Head of caudate nucleus (tissue), 42 donors: ENCODE data around the gene INTS4.
"Not testable (repeated sequence)": the region's sequence is repeated elsewhere in the genome, so short reads cannot be mapped to it uniquely, and the experiment has no call there.

ENCODE experiments used
- DNase-seq, 42 donors: peaks; one replicate each; pipeline versions ENCODE4 v3.0.0 to v3.0.0-alpha.2; 2020 to 2021; ENCODE audit warnings: mixed read lengths in 7 of 42
- intact Hi-C: fragments of 100-400 bp; cut with DNase I; formaldehyde crosslinking; loops from one replicate; pipeline ENCODE4 v1.15.0; 2022

INTS4 gene

DNA sequence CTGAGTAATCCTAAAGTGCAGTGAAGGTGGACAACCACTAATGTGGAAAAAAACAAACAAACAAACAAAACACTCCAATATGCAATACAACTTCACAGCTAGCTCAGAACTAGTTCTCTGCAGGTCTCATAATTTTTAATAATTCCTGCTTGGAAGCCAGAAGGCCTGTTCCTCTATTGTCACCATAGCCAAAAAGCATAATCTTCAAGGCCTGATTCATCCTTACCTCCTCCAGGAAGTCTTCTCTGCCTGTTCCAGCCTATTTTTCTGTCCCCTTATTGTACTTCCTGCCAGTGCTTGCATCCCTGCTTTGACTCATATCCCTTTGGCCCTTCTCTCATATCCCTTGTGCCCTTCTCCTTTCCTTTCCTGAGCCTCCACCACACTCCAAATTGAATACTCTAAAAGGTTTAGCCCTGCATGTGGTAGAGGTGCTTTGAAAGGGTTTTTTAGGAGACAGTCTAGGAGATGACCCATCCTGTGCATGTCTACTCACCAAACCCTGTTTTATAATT lies 104.3 kb downstream of the INTS4 start:
- intact Hi-C loops, DNase-seq: not testable (repeated sequence)

DNA sequence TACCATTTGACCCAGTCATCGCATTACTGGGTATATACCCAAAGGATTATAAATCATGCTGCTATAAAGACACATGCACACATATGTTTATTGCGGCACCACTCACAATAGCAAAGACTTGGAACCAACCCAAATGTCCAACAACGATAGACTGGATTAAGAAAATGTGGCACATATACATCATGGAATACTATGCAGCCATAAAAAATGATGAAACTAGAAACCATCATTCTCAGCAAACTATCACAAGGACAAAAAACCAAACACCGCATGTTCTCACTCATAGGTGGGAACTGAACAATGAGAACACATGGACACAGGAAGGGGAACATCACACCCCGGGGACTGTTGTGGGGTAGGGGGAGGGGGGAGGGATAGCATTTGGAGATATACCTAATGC lies 105.4 kb downstream of the INTS4 start:
- DNase-seq, intact Hi-C loops: not testable (repeated sequence)

DNA sequence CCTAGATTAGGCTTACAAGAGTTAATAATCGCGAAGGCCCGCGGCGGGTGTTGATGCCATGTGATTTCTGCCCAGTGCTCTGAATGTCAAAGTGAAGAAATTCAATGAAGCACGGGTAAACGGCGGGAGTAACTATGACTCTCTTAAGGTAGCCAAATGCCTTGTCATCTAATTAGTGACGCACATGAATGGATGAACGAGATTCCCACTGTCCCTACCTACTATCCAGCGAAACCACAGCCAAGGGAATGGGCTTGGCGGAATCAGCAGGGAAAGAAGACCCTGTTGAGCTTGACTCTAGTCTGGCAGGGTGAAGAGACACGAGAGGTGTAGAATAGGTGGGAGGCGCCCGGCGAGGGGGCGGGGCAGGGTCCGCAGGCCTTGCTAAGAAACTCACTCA lies 108.1 kb downstream of the INTS4 start:
- DNase-seq: no peak
- intact Hi-C loops: no loop called here

DNA sequence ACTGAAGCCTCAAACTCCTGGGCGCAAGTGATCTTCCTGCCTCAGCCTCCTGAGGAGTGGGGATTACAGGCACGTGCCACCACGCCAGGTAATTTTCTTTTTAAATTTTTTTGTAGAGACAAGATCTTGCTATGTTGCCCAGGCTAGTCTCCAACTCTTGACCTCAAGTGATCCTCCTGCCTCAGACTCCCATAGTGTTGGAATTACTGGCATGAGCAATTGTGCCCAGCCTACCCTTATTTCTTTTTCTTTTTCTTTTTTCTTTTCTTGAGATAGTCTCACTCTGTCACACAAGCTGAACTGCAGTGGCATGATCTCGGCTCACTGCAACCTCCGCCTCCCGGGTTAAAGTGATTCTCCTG lies 109.7 kb downstream of the INTS4 start:
- intact Hi-C loops: no loop called here

DNA sequence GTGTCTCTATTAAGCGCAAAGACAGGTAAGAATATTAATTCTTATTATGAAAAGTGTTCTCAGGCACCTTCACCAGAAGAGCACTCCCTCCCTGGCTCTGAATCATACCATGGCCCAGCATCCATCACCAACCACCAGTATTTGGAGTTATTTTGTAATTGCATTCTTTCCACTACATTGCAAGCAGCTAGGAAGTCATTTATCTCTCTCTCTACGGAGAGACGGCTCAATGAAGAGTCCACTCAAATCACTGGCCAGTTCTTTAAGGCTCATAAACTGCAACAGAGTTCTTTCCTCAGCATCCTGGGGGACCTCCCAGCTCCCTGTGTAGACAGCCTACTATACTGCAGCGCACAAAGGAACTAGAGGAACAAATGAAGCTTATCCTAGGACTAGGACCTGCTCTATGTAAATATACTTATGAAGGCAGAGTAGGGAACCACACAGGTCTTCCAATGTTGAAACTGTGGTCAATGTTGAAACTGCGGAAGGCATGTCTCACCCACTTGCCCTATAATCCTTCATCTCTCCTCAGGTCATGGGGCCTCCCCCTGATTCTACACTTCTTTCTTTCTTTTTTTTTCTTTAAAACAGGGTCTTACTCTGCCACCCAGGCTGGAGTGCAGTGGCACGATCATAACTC lies 110.2 kb downstream of the INTS4 start:
- DNase-seq: no peak
- intact Hi-C loops: no loop called here

More for the DNA sequence above, 109.7 kb downstream of the INTS4 start:
- DNase-seq: no peak

DNA sequence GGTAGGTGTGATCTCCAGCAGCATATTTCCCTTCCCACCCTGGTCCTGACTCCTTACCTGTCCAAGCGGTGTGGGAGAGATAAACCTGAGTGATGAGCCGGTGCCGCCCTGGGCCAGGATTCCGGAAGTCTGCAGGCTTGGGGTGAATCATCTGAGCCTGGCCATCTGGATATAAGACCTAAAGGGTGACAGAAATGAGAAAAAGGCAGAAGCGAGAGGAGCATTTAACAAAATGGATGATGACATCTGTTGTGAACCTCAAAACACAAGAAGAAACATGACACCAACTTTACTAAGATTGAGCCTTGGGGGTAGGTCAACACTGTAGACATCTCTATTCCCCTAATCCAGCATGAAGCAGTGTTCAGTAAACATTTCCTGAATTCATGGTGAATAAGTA lies 110.7 kb downstream of the INTS4 start:
- intact Hi-C loops: no loop called here

DNA sequence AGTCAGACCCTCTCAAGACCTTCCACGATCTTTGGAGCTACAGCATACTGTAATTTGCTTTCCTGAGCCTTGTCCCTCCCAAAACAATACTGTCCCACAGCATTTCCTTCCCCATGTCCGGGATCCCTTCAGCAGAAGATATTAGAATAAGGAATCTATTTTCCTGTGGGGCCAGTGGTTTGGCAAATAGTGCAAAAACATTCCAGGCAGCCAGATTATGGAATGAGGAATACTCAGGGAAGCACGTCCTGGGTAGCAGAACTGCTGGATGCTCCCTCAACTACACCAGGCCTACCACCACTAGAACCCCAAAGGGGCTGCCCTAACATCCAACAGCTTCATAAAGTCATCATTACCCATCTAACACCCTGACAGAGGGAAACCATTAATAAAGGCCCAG lies 112.1 kb downstream of the INTS4 start:
- intact Hi-C loops: no loop called here
- no peak for DNase-seq

More for the DNA sequence above, 110.7 kb downstream of the INTS4 start:
- no peak for DNase-seq

DNA sequence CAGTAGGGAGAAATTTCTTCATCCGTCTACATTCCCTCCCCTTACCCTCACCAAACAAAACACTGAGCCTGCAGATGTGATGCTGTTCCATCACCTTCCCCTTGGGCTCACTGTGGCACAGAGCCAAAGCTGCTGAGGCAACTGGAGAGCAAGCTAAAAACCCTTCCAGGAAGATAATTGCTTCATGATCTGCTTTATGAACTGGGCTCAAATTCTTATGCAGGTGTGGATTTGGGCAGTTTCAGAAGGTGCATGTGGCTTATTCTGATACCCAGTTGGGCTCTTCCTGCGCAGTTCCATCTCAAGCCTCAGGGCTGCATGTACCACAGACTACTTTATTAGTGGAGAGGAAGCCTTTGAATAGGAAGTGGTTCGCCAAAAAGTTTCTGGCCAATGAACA lies 115.2 kb downstream of the INTS4 start:
- intact Hi-C loops: no loop called here
- DNase-seq: peak in 3 of 42 donors; percentile 5 to 18 (median 10)

DNA sequence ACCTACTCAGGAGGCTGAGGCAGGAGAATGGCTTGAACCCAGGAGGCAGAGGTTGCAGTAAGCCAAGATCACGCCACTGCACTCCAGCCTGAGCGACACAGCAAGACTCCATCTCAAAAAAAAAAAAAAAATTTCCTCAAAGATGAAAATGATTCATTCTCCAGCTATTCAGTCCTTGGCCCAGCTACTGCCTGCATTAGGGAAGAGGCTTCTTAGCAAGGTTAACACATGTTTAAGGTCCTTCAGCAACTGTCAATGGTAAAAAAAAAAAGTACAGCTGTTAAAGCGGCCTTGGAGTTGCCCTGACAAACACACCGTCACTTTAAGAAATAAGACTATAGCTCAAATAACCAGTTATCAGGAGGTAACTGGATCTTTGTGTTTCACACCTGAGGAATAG lies 116.2 kb downstream of the INTS4 start:
- DNase-seq, intact Hi-C loops: not testable (repeated sequence)

DNA sequence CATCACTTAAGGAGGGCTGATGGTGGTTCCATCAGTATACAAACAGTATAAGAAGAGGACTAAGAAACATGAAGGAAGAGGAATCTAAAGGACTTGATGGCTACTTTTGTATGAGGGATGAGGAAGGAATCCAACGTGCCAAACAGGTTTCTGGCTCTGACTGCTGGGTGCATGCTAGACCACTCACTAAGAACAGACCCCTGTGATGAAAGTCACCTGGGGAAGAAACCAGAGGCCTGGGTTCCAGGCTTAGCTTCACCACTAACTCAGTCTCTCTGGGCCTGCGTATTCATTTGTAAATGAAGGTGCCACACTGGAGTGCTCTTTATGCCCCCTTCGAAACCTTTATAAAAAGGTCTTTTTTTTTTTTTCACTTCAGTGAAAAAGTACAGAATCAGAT lies 118.4 kb downstream of the INTS4 start:
- intact Hi-C loops: no loop called here
- no peak for DNase-seq

DNA sequence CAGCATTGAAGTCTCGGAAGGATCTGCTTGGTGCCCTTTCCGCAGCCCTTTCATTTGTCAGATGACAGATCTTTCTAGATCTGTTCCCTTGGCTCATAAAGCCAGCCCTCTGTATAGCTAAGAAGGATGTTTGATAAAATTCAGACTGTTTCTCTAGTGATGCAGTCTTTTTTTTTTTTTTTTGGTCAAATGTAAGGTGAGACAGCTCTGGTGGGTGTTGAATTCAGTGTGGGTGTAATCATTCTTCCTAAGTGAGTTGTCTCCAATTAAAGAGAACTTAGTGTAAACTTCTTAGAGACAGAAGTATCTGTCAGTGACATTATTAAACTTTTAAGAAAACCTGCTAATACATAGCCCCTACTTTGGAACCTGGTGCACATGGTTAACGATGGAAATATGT lies 120.3 kb downstream of the INTS4 start:
- DNase-seq: peak in 5 of 42 donors; percentile 6 to 17 (median 7)
- intact Hi-C loops: no loop called here

DNA sequence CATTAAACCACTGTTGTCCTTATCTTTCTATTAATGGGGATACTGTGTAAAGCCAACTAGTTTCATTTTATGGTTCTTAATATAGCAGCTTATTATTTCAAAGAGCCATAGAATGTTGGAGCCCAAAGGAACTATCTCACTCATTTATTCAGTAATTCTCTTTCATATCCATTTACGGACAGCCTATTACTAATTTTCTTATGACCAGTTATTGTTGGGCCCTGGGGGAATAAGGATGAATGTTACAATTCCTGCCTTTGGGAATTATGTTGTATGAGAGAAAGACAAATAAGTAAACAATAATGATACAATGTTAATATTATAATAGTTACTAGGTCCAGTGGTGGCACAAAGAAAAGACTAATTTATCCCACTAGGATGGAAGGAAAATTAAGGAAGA lies 121.1 kb downstream of the INTS4 start:
- no peak for DNase-seq
- intact Hi-C loops: no loop called here

DNA sequence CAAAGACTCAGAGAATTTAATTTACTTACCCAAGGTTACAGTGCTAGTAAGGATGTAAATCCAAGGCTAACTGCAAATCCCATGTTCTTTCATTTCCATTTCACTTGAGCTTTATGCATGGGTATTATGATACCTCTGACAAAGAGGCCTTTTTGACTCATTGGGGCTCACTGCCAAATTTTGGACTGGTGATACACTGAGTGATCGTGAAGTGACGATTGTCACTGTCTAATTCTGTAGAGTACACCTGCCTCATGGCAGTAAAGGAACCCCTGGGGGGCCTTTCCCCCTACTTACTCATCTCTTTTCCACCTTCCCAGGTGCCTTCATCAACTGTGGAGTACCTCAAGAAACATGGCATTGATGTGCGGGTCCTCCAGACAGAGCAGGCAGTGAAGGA lies 122.6 kb downstream of the INTS4 start:
- intact Hi-C loops: no loop called here
- DNase-seq: no peak

DNA sequence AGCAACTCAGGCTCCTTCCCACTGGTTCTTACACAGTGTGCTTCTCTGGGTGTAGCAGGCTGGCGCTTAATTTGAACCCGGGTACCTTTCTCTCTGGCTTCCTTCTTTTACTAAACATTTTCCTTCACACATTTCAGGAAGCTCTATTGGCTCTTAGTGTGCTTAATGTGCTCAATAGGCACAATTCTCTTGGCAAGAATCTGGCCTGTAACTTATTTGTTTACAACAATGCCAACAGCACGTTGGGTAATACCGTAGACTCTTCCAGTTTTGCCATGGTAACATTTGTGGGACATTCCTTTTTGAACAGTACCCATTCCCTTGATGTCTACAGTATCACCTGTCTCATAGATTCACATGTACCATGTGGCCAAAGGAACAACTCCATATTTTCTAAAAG lies 125.7 kb downstream of the INTS4 start:
- DNase-seq: no peak
- intact Hi-C loops: no loop called here

DNA sequence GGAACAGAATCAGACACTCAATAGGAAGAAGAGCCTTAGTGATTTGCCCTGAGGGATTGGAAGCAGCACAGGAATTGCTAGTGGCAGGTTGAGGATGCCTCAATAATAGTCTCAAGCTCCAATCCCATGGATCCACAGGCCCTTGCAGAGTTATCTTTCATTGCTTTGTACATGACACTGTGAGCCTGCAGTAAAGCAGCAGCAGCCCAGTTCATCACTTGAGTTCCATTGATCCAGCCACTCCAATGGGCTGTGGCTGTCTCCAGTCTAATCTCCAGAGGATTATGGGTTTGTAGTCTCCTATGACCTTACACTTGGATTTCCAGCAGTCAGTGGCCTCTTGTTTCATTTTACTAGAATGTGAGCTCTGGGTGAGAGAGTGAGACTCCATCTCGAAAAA lies 128.1 kb downstream of the INTS4 start:
- DNase-seq: no peak
- intact Hi-C loops: no loop called here

DNA sequence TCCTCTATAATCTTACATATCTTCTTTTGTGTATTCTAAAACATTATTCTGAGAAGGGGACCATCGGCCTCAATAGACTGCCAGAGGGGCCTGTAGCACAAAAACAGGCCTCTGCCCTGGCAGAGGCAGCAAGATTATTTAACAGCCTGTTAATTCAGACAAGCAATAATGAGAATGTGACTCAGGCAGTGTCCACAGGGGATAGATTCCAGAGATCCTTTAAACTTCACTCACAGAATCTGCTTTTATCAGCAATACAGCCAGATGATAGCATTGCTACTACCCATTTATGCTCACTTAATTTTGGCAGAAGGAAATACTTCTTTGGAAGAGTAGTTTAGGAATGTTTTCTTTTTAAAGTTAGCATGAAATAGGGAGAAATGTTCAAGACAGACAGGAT lies 128.7 kb downstream of the INTS4 start:
- intact Hi-C loops: no loop called here
- DNase-seq: no peak

DNA sequence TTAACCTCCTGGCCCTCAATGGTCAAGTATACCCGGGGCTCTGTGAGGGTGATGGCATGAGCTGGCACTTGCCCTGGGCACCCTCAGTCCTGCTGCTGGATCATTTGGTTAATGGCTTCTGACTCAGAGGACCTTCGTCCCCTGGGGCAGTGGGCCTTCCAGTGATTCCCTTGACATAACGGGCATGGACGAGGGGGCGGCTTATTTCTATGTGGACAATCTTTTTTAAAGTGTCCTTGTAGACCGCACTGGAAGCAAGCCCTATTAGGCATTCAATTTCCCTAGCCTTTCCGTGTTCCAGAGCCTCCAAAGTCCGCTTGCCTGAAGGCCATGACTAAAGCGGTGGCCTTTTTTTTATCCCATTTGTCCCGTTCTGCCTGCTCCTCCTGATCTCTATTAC lies 133.0 kb downstream of the INTS4 start:
- DNase-seq, intact Hi-C loops: not testable (repeated sequence)

DNA sequence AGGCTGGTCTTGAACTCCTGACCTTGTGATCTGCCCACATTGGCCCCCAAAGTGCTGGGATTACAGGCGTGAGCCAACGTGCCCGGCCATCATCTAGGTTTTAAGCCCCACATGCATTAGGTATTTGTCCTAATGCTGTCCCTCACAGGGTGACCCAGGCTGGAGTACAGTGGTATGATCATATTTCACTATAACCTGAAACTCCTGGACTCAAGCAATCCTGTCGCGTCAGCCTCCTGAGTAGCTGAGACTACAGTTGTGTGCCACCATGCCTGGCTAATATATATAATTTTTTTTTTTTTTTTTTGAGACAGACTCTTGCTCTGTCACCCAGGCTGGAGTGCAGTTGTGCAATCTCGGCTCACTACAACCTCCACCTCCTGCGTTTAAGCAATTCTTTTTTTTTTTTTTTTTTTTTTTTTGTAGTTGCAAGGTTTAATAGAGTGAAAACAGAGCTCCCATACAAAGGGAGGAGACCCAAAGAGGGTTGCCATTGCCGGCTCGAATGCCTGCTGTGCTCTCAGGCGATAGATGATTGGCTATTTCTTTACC lies 136.5 kb downstream of the INTS4 start:
- intact Hi-C loops, DNase-seq: not testable (repeated sequence)

DNA sequence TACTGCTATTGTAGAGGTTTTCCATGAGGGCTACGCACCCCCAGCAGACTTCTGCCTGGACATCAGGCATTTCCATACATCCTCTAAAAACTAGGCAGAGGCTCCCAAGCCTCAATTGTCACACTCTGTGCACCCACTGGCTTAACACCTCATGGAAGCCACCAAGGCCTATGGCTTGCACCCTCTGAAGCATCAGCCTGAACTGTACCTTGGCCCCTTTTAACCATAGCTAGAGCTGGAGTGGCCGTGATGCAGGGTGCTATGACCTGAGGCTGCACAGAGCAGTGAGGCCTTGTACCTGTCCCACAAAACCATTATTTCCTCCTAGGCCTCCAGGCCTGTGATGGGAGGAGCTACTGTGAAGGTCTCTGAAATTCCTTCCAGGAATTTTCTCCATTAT lies 139.6 kb downstream of the INTS4 start:
- no peak for DNase-seq
- intact Hi-C loops: no loop called here

DNA sequence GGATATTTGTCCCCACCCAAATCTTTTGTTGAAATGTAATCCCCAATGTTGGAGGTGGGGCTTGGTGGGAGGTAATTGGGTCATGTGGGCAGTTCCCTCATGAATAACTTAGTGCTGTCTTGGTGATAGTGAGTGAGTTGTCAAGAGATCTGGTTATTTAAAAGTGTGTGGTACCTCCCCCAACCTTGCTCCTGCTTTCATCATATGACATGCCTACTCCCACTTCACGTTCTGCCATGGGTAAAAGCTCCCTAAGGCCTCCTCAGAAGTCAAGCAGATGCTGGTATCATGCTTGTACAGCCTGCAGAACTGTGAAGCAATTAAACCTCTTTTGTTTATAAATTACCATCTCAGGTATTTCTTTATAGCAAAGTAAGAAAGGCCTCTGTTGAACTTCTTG lies 143.0 kb downstream of the INTS4 start:
- intact Hi-C loops: no loop called here
- no peak for DNase-seq

DNA sequence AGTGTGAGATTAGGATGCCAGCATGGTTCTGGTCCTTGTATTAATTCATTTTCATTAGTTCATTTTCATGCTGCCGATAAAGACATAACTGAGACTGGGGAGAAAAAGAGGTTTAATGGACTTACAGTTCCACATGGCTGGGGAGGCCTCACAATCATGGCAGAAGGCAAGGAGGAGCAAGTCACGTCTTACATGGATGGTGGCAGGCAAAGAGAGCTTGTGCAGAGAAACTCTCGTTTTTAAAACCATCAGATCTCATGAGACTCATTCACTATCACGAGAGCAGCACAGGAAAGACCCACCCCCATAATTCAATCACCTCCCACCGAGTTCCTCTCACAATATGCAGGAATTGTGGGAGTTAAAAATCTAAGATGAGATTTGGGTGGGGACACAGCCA lies 150.8 kb downstream of the INTS4 start:
- intact Hi-C loops, DNase-seq: not testable (repeated sequence)
